ENCODE data around the gene AFG1L. TPM values are rescaled to one million over a fixed set of nuclear protein-coding genes. Genes with fewer than 3 reads are reported as not detected.
"Not testable (repeated sequence)": the region's sequence is repeated elsewhere in the genome, so short reads cannot be mapped to it uniquely, and the experiment has no call there.

AFG1L gene
- polyA plus RNA-seq, 1 of the 3 experiments (the other 2 are of a cell fraction) = 0.71 TPM

GRCh38 chr6:108535114-108535742 lies 240.4 kb downstream of the AFG1L start:
- no peak overlapping the region for H2AFZ ChIP-seq (ENCODE audit: low read depth)
- no peaks in the 10 kb centered on the region for H3K9me2 ChIP-seq
- H3K27me3 ChIP-seq (ENCODE audit: insufficient read depth) = no peaks in the 10 kb centered on the region
- no peaks in the 10 kb centered on the region for H4K20me1 ChIP-seq (ENCODE audit: insufficient read depth)
- H3K4me1 ChIP-seq (ENCODE audit: control insufficient read depth in 1 of 2, insufficient read depth in 2 of 2, low read depth in 1 of 2, low read length in 1 of 2) = peaks cover 0 to 2% of the 10 kb centered on the region in 2 experiments; a peak in 1 of 4 replicates
- no peaks in the 10 kb centered on the region for H3K79me2 ChIP-seq (ENCODE audit: insufficient read depth)
- WGBS (ENCODE audit: low lambda C conversion rate) = 75% methylated on average over 10 of the region's 11 CpGs
- CTCF ChIA-PET = interaction anchor here (1.2 to 3.0 kb wide), 2 partner anchors 420 to 422 kb away, joined by 3 to 8 read pairs; no protein-coding TSS in a partner anchor
- POLR2A ChIA-PET = interaction anchor here (1.2 kb wide), 1 partner anchor 25 kb away, joined by 3 read pairs; no protein-coding TSS in a partner anchor
- DNase-seq = no peak
- H3K36me3 ChIP-seq (replicated peaks in 1 of 2; ENCODE audit: control insufficient read depth in 1 of 2, insufficient read depth in 2 of 2, low read length in 1 of 2) = no peaks in the 10 kb centered on the region
- H3K9ac ChIP-seq = no peak overlapping the region
- no peak overlapping the region for H3K27ac ChIP-seq (ENCODE audit: low read depth in 2 of 2, low read length in 1 of 2)
- H3K4me3 ChIP-seq (ENCODE audit: low read depth in 2 of 2, low read length in 1 of 2) = no peak overlapping the region
- TF ChIP-seq CHD2 (IDR thresholded peaks at IDR 0.05; ENCODE audit: low read length, partially characterized antibody) (no peak), RXRA (IDR thresholded peaks at IDR 0.05; ENCODE audit: borderline replicate concordance, low read depth) (no peak), YY1 (IDR thresholded peaks at IDR 0.05; ENCODE audit: low read depth) (no peak), SMC3 (IDR thresholded peaks at IDR 0.05; ENCODE audit: low read depth, low read length) (no peak), USF1 (IDR thresholded peaks at IDR 0.05; ENCODE audit: borderline replicate concordance, low read depth) (no peak), EZH2phosphoT487 (IDR thresholded peaks at IDR 0.05; ENCODE audit: borderline replicate concordance, low read depth) (no peak), TCF12 (IDR thresholded peaks at IDR 0.05) (no peak), MAX (IDR thresholded peaks at IDR 0.05; ENCODE audit: low read depth) (no peak), GATA2 (CRISPR knock-in tag; IDR thresholded peaks at IDR 0.05) (no peak), RAD21 (IDR thresholded peaks at IDR 0.05; ENCODE audit: low read length) (no peak), RFX5 (IDR thresholded peaks at IDR 0.05; ENCODE audit: low read length) (no peak)
- no peak overlapping the region for H3K4me2 ChIP-seq
- no peaks in the 10 kb centered on the region; the same call in none of the 2 replicates for H3K9me3 ChIP-seq
- no peaks in the 10 kb centered on the region for H3F3A ChIP-seq (replicated peaks; ENCODE audit: insufficient read depth)

- H2AFZ ChIP-seq (ENCODE audit: low read depth); H3K9me3 ChIP-seq; H3K27me3 ChIP-seq (ENCODE audit: insufficient read depth); H3K79me2 ChIP-seq (ENCODE audit: insufficient read depth); H3F3A ChIP-seq (replicated peaks; ENCODE audit: insufficient read depth); H3K9ac ChIP-seq; H4K20me1 ChIP-seq (ENCODE audit: insufficient read depth); H3K36me3 ChIP-seq (replicated peaks in 1 of 2; ENCODE audit: control insufficient read depth in 1 of 2, insufficient read depth in 2 of 2, low read length in 1 of 2); H3K4me3 ChIP-seq (ENCODE audit: low read depth in 2 of 2, low read length in 1 of 2); H3K4me2 ChIP-seq; H3K27ac ChIP-seq (ENCODE audit: low read depth in 2 of 2, low read length in 1 of 2); H3K4me1 ChIP-seq (ENCODE audit: control insufficient read depth in 1 of 2, insufficient read depth in 2 of 2, low read depth in 1 of 2, low read length in 1 of 2); DNase-seq; H3K9me2 ChIP-seq: not testable (repeated sequence)
- ChIA-PET CTCF (interaction anchor here (0.6 to 3.0 kb wide), 3 partner anchors 356 to 421 kb away, joined by 3 to 8 read pairs (median 3); no protein-coding TSS in a partner anchor), POLR2A (interaction anchor here (1.2 kb wide), 1 partner anchor 24 kb away, joined by 3 read pairs; no protein-coding TSS in a partner anchor)
- WGBS (ENCODE audit: low lambda C conversion rate) = 68% methylated on average over 4 of the region's 4 CpGs
These were observed 241.2 kb downstream of the AFG1L start for GRCh38 chr6:108535920-108536535.

All from SK-N-SH (cell line).